Stimulated activated CD8-positive, alpha-beta memory T cell treated with anti-CD3 and anti-CD28 coated beads, Interleukin-15, amount 100 ng/mL, for 4 hours (primary cell): ENCODE data around the gene FXR2.

Experiments
- DNase-seq, 2 donors: peaks; one replicate each; pipeline ENCODE4 v3.0.0-alpha.2; 2020; ENCODE audit warnings: low read depth in 2 of 2

FXR2 gene

GRCh38 chr17:7552621-7553051 is 62.1 kb downstream of the FXR2 start:
- no peak for DNase-seq

GRCh38 chr17:7551396-7551795 is 63.3 kb downstream of the FXR2 start:
- DNase-seq, result no peak

DNA sequence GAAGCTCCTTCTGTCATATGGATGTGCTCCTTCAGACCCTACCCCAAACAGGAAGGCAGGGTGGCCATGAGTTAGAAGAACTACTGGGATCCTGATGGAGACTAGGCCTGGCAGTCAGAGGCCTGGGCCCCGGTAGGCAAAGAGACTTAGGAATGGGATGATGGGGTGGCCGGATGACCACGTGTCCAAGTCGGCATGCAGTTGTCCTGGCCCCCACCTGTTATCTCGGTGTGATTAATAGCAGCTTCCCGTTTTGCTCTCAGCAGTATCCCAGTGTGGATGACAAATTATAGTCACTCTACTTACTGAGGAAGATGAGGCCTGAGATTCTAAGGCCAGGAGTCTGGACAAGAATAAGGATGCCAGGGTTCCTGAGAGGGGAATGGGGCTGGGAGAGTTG is 64.4 kb downstream of the FXR2 start:
- no peak for DNase-seq

DNA sequence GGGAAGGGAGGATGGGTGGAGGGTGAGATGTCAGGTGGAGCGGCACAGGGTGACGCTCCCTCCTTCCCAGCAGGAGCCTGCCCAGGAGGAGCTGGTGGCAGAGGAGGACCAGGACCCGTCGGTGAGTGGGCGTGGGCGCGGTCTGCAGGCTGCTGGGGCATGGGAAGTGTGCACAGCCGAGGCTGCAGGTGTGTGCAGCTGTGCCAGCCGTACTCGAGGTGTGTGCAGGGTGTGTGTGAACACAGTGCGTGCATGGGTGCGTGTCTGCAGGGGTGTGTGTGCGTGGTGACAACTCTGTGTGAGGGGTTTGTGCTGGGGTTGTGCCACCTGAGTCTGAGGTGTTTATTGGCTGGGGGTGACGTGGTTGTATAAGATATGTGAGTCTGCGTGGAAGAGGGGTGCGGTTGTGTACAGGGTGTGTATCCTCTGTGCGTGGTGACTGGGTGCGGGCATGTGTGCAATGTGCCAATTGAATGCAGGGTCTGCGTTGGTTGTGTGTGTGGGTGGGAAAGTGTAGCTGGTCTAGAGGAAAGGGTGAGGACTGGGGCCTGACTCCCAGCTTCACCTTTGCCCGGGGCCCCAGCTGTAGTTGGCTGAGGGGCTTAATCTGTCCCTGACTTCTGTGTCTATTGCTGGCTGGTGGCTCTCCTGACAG is 65.2 kb downstream of the FXR2 start:
- DNase-seq, result no peak

DNA sequence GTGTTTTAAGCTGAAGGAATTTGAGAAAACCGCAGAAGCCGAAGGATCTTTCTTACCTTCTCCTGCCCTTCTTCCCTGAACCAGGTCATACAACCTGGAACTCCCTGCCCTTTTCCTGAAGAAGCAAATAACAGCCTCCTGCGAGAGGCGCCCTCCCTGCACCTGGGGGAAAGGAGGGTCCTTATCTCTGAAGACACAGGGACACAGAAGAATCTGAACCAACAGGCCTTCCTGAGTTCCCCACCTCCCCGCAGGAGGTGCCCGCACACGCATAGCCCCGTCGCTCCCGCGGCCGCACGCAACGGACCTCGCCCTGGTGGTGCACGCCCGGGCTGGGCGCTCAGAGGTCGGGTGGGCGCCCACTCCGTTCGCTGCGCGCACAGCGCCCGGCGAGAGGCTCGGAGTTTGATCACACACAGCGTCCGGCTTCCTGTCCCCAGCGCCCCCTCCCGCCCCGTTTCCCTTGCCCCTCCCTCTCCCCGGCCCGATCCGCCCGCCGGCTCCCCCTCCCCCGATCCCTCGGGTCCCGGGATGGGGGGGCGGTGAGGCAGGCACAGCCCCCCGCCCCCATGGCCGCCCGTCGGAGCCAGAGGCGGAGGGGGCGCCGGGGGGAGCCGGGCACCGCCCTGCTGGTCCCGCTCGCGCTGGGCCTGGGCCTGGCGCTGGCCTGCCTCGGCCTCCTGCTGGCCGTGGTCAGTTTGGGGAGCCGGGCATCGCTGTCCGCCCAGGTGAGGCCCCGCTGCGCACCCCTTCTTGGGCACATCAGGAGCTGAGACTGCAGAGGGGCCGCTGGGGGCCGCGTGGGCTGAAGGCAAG is 65.9 kb downstream of the FXR2 start, which contains the start of gene TNFSF12:
TNFSF12 (plus strand) TSS at position 474 of the 816 bp plus-strand sequence; CDS start at position 570, 96 bp downstream.
- DNase-seq, result peak in 1 of 2 donors; percentile 31

DNA sequence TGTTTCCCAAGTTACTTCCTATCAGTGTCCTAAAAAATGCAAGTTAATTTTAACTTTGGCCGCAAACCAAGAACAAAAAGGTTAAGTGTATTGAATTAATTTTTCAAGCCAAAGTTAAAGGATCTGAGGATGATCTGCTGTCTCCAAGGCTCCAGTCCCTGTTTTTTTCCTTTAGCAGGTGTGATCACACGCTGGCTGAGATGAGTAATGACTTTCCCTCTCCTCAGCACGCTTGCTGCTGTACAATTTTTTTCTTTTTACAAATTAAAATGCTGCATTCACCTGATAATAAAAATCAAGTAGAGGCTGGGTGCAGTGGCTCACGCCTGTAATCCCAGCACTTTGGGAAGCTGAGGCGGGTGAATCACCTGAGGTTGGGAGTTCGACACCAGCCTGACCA is 69.8 kb downstream of the FXR2 start:
- DNase-seq, result no peak
